ENCODE data around the gene SAMD9. TPM values are rescaled to one million over a fixed set of nuclear protein-coding genes. Genes with fewer than 3 reads are reported as not detected.
A peak's percentile ranks its signal among the peaks of the same experiment; 100 is the strongest.
"Not testable (repeated sequence)": the region's sequence is repeated elsewhere in the genome, so short reads cannot be mapped to it uniquely, and the experiment has no call there.

SAMD9 gene
- total and polyA plus RNA-seq, 5 donors from 2014 or later, result 27.6 to 42.4 (median 30.1) TPM

GRCh38 chr7:93142127-93142526 is 24.3 kb upstream of the SAMD9 start:
- Mint-ChIP-seq H3K4me3 (no peak overlapping the region), H3K9me3 (peaks cover 2 to 9% (median 6%) of the 10 kb centered on the region in 7 donors), H3K27ac (no peak overlapping the region), H3K4me1 (peaks cover 19 to 24% (median 23%) of the 10 kb centered on the region in 4 donors), H3K36me3 (peaks cover 42% of the 10 kb centered on the region), H3K27me3 (no peaks in the 10 kb centered on the region)
- Histone ChIP-seq H3K9me3 (ENCODE audit: control insufficient read depth in 2 of 2, low read length in 2 of 2) (peaks cover 21 to 27% of the 10 kb centered on the region in 2 experiments), H3K27ac (ENCODE audit: insufficient read depth, low read length, poor library complexity, severe bottlenecking) (no peak overlapping the region), H3K4me1 (ENCODE audit: control insufficient read depth, insufficient read depth, low read length, poor library complexity, severe bottlenecking) (peaks cover 19% of the 10 kb centered on the region), H3K4me3 (ENCODE audit: low read depth, low read length) (no peak overlapping the region), H3K36me3 (ENCODE audit: control insufficient read depth, insufficient read depth, low read length) (peaks cover 85% of the 10 kb centered on the region), H3K27me3 (ENCODE audit: control insufficient read depth, insufficient read depth, low read length) (no peaks in the 10 kb centered on the region)
- ATAC-seq (ENCODE audit: low read depth in 2 of 2) (no peak), DNase-seq (no peak)

DNA sequence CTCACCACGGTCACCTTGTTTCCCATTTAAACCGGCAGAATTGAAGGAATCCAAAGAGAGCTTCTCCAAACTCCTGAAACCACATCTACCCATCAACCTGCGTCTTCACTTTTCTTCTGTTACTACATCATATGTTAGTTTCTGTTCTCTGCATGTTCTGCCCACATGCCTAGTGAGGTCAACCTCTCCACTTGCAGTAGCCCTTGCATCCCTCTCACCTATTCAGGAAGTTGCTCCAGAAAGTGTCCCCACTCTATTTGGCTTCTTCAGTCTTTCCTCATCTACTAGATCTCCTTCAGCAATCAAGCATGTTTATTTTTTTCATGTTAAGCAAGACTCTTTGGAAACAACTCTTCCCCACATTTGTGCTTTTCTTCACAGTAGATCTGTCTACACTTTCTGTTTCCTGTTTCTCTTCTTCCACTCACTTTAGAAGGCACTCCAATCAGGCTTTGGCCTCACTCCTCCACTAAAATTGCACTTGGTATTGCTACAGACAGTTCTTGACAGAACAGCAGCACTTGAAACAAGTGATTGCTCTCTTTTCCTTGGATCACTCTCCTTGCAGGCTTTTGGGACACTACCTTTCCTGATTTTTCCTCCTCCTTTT is 22.9 kb upstream of the SAMD9 start:
- Histone ChIP-seq H3K4me3 (ENCODE audit: low read depth, low read length) (no peak overlapping the region), H3K27me3 (ENCODE audit: control insufficient read depth, insufficient read depth, low read length) (no peaks in the 10 kb centered on the region), H3K9me3 (ENCODE audit: control insufficient read depth in 2 of 2, low read length in 2 of 2) (peaks cover 35 to 41% of the 10 kb centered on the region in 2 experiments), H3K36me3 (ENCODE audit: control insufficient read depth, insufficient read depth, low read length) (peaks cover 98% of the 10 kb centered on the region), H3K27ac (ENCODE audit: insufficient read depth, low read length, poor library complexity, severe bottlenecking) (no peak overlapping the region), H3K4me1 (ENCODE audit: control insufficient read depth, insufficient read depth, low read length, poor library complexity, severe bottlenecking) (peaks cover 4% of the 10 kb centered on the region)
- Mint-ChIP-seq H3K36me3 (peaks cover 50% of the 10 kb centered on the region), H3K4me3 (no peak overlapping the region), H3K27ac (no peak overlapping the region), H3K9me3 (peaks cover 4 to 20% (median 7%) of the 10 kb centered on the region in 7 donors), H3K4me1 (peaks cover 11 to 15% (median 12%) of the 10 kb centered on the region in 4 donors), H3K27me3 (no peaks in the 10 kb centered on the region)
- ATAC-seq (ENCODE audit: low read depth in 2 of 2) (no peak), DNase-seq (no peak)

DNA sequence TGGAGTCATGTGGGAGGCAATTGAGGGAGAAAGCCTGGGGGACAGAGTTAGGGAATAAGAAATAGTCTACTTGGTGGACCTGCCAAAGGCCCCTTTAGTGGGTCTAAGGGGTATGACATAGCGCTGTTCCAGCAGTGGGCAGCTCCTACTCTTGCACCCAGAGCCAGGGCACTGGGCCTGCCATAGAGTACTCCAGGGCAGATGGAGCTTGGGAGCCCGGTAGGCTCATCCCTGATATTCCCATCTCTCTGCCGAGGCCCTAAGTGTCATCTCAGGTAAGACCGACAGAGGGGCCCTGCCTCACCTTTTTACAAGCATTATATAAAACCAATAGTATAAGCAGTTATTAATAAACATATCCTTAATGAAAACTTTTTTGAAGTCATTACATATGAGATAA is 20.8 kb upstream of the SAMD9 start:
- no peak overlapping the region for H3K27ac ChIP-seq (ENCODE audit: insufficient read depth, low read length, poor library complexity, severe bottlenecking)
- no peaks in the 10 kb centered on the region for H3K27me3 ChIP-seq (ENCODE audit: control insufficient read depth, insufficient read depth, low read length)
- Mint-ChIP-seq H3K36me3 (peaks cover 46% of the 10 kb centered on the region), H3K4me3 (no peak overlapping the region), H3K9me3 (peaks cover 6 to 40% (median 13%) of the 10 kb centered on the region in 7 donors), H3K4me1 (peaks cover 3 to 7% (median 5%) of the 10 kb centered on the region in 4 donors), H3K27me3 (no peaks in the 10 kb centered on the region), H3K27ac (peak overlapping the region in 1 of 3 donors; percentile 52)
- H3K4me1 ChIP-seq (ENCODE audit: control insufficient read depth, insufficient read depth, low read length, poor library complexity, severe bottlenecking), result no peaks in the 10 kb centered on the region
- peaks cover 90% of the 10 kb centered on the region for H3K36me3 ChIP-seq (ENCODE audit: control insufficient read depth, insufficient read depth, low read length)
- peaks cover 56 to 62% of the 10 kb centered on the region in 2 experiments for H3K9me3 ChIP-seq (ENCODE audit: control insufficient read depth in 2 of 2, low read length in 2 of 2)
- no peak overlapping the region for H3K4me3 ChIP-seq (ENCODE audit: low read depth, low read length)
- no peak for ATAC-seq (ENCODE audit: low read depth in 2 of 2)
- DNase-seq, result no peak

DNA sequence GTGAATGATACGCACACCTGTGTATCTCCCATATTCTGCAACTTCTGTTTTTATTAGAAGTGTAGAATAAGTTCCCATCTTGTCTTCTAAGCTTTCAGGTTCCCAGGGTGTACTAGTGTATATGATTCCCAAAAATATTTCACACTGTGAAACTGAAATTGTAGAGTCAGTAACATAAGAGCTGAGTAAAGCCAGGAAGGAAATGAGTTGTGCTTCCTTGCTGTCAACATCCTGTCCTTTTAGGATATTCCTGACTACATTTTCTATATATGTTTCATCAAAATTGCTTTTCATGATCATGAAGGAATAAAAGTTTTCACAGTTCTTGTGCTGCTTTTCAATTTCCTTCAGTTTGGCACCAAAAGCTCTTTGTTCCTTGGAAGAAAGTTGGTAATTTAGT is 15.2 kb upstream of the SAMD9 start:
- H3K4me3 Mint-ChIP-seq, result no peak overlapping the region
- H3K36me3 ChIP-seq (ENCODE audit: control insufficient read depth, insufficient read depth, low read length), result peaks cover 35% of the 10 kb centered on the region
- H3K27ac ChIP-seq (ENCODE audit: insufficient read depth, low read length, poor library complexity, severe bottlenecking), result no peak overlapping the region
- H3K4me1 ChIP-seq (ENCODE audit: control insufficient read depth, insufficient read depth, low read length, poor library complexity, severe bottlenecking), result no peaks in the 10 kb centered on the region
- peaks cover 85 to 86% of the 10 kb centered on the region in 2 experiments for H3K9me3 ChIP-seq (ENCODE audit: control insufficient read depth in 2 of 2, low read length in 2 of 2)
- peak overlapping the region in 1 of 3 donors; percentile 32 for H3K27ac Mint-ChIP-seq
- no peaks in the 10 kb centered on the region for H3K27me3 ChIP-seq (ENCODE audit: control insufficient read depth, insufficient read depth, low read length)
- H3K9me3 Mint-ChIP-seq, result peaks cover 9 to 79% (median 26%) of the 10 kb centered on the region in 7 donors
- peaks cover 34% of the 10 kb centered on the region for H3K36me3 Mint-ChIP-seq
- peaks cover 0 to 4% (median 0%) of the 10 kb centered on the region in 4 donors for H3K4me1 Mint-ChIP-seq
- no peaks in the 10 kb centered on the region for H3K27me3 Mint-ChIP-seq
- ATAC-seq (ENCODE audit: low read depth in 2 of 2) (no peak), DNase-seq (no peak)
- no peak overlapping the region for H3K4me3 ChIP-seq (ENCODE audit: low read depth, low read length)

DNA sequence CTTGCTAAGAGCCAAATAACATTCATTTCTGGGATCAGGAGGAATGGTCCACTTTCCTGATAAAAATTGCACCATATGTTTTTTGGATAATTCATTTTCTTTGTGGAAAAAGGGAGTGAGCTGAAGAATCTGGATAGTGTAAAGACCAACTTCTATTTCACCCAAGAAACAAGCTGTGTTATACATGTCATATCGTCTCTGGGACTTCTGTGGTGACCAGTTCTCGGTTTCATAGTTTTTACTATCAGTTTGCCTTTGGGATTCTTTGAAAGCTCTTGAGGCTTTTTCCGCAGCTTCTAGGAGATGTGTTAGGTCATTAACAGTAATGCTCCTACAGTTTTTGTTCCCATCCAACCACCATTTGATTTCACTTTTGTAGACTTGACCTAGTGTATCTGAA is 14.4 kb upstream of the SAMD9 start:
- Histone ChIP-seq H3K27ac (ENCODE audit: insufficient read depth, low read length, poor library complexity, severe bottlenecking) (no peak overlapping the region), H3K4me1 (ENCODE audit: control insufficient read depth, insufficient read depth, low read length, poor library complexity, severe bottlenecking) (no peaks in the 10 kb centered on the region), H3K36me3 (ENCODE audit: control insufficient read depth, insufficient read depth, low read length) (peaks cover 27% of the 10 kb centered on the region), H3K9me3 (ENCODE audit: control insufficient read depth in 2 of 2, low read length in 2 of 2) (peaks cover 86 to 88% of the 10 kb centered on the region in 2 experiments), H3K27me3 (ENCODE audit: control insufficient read depth, insufficient read depth, low read length) (no peaks in the 10 kb centered on the region), H3K4me3 (ENCODE audit: low read depth, low read length) (no peak overlapping the region)
- Mint-ChIP-seq H3K9me3 (peaks cover 10 to 76% (median 24%) of the 10 kb centered on the region in 7 donors), H3K4me1 (peaks cover 0 to 4% (median 0%) of the 10 kb centered on the region in 4 donors), H3K36me3 (peaks cover 30% of the 10 kb centered on the region), H3K27me3 (no peaks in the 10 kb centered on the region), H3K27ac (no peak overlapping the region), H3K4me3 (no peak overlapping the region)
- DNase-seq (no peak), ATAC-seq (ENCODE audit: low read depth in 2 of 2) (no peak)

GRCh38 chr7:93126954-93127353 is 9.2 kb upstream of the SAMD9 start:
- H3K4me1 Mint-ChIP-seq; H3K27ac ChIP-seq (ENCODE audit: insufficient read depth, low read length, poor library complexity, severe bottlenecking); H3K36me3 ChIP-seq (ENCODE audit: control insufficient read depth, insufficient read depth, low read length); H3K4me1 ChIP-seq (ENCODE audit: control insufficient read depth, insufficient read depth, low read length, poor library complexity, severe bottlenecking); ATAC-seq (ENCODE audit: low read depth in 2 of 2); H3K27me3 ChIP-seq (ENCODE audit: control insufficient read depth, insufficient read depth, low read length); H3K4me3 ChIP-seq (ENCODE audit: low read depth, low read length); DNase-seq; H3K27ac Mint-ChIP-seq; H3K4me3 Mint-ChIP-seq; H3K27me3 Mint-ChIP-seq: not testable (repeated sequence)
- peaks cover 7 to 72% (median 23%) of the 10 kb centered on the region in 7 donors for H3K9me3 Mint-ChIP-seq
- H3K9me3 ChIP-seq (ENCODE audit: control insufficient read depth in 2 of 2, low read length in 2 of 2), result peaks cover 39 to 47% of the 10 kb centered on the region in 2 experiments
- peaks cover 10% of the 10 kb centered on the region for H3K36me3 Mint-ChIP-seq

DNA sequence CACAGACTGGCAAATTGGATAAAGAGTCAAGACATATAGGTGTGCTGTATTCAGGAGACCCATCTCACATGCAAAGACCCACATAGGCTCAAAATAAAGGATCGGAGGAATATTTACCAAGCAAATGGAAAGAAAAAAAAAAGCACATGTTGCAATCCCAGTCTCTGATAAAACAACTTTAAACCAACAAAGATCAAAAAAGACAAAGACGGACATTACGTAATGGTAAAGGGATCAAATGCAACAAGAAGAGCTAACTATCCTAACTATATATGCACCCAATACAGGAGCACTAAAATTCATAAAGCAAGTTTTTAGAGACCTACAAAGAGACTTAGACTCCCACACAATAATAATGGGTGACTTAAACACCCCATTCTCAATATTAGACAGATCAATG is 5.8 kb upstream of the SAMD9 start:
- not testable (repeated sequence) for H3K27me3 Mint-ChIP-seq; H3K27ac Mint-ChIP-seq; DNase-seq; H3K4me1 ChIP-seq (ENCODE audit: control insufficient read depth, insufficient read depth, low read length, poor library complexity, severe bottlenecking); ATAC-seq (ENCODE audit: low read depth in 2 of 2); H3K27me3 ChIP-seq (ENCODE audit: control insufficient read depth, insufficient read depth, low read length); H3K4me3 ChIP-seq (ENCODE audit: low read depth, low read length); H3K36me3 ChIP-seq (ENCODE audit: control insufficient read depth, insufficient read depth, low read length); H3K27ac ChIP-seq (ENCODE audit: insufficient read depth, low read length, poor library complexity, severe bottlenecking)
- H3K4me3 Mint-ChIP-seq, result peak overlapping the region in 1 of 4 donors; percentile 5
- H3K36me3 Mint-ChIP-seq, result peaks cover 16% of the 10 kb centered on the region
- peaks cover 17 to 20% of the 10 kb centered on the region in 2 experiments for H3K9me3 ChIP-seq (ENCODE audit: control insufficient read depth in 2 of 2, low read length in 2 of 2)
- peaks cover 3 to 10% (median 7%) of the 10 kb centered on the region in 4 donors for H3K4me1 Mint-ChIP-seq
- H3K9me3 Mint-ChIP-seq, result peaks cover 5 to 59% (median 17%) of the 10 kb centered on the region in 7 donors
